SK-N-SH (cell line): ENCODE measurements around the gene FAM163A.

ENCODE experiments used
- CHD2 ChIP-seq: fragments of 150-350 bp; IDR thresholded peaks from 2 replicates; pipeline ENCODE4 v1.6.1; 2018; ENCODE audit warnings: low read length; ENCODE audit not compliant: partially characterized antibody
- CTCF ChIP-seq: fragments of 200-600 bp; sonication (generic); IDR thresholded peaks from 2 replicates; pipeline ENCODE4 v1.6.1; 2017; ENCODE audit warnings: antibody characterized with exemption, mild to moderate bottlenecking, moderate library complexity
- EP300 ChIP-seq, 2 experiments: IDR thresholded peaks; 2 replicates each; pipeline versions ENCODE4 v1.4.0 to v1.6.1; 2012; ENCODE audit warnings: borderline replicate concordance in 1 of 2, low read depth in 1 of 2, low read length in 1 of 2
- GATA2 ChIP-seq: sonication (generic); formaldehyde crosslinking; IDR thresholded peaks from 2 replicates; pipeline ENCODE4 v1.5.0; 2020; ENCODE audit warnings: mild to moderate bottlenecking, missing genetic modification reagents
- MEF2A ChIP-seq: IDR thresholded peaks from 2 replicates; pipeline ENCODE4 v1.4.0; 2012; ENCODE audit warnings: low read depth, borderline replicate concordance
- POLR2AphosphoS5 ChIP-seq: IDR thresholded peaks from 2 replicates; pipeline ENCODE4 v1.6.1; 2012; ENCODE audit warnings: low read depth, low read length
- RAD21 ChIP-seq: IDR thresholded peaks from 2 replicates; pipeline ENCODE4 v1.6.1; 2012; ENCODE audit warnings: mild to moderate bottlenecking, low read length
- SMC3 ChIP-seq: IDR thresholded peaks from 2 replicates; pipeline ENCODE4 v1.6.1; 2012; ENCODE audit warnings: low read depth, low read length, improper control_type of control experiment
- TAF1 ChIP-seq: IDR thresholded peaks from 2 replicates; pipeline ENCODE4 v1.6.1; 2012; ENCODE audit warnings: low read depth, mild to moderate bottlenecking, low read length, moderate library complexity, borderline replicate concordance

- no peak for TF ChIP-seq CTCF
- TF ChIP-seq GATA2 (CRISPR knock-in tag), result no peak
- TF ChIP-seq SMC3, result no peak
- no peak for TF ChIP-seq MEF2A
- no peak for TF ChIP-seq POLR2AphosphoS5
- peak in 1 of 2 experiments; percentile 53; a peak in 2 of 4 replicates for TF ChIP-seq EP300 (IDR thresholded peaks at IDR 0.05; ENCODE audit: borderline replicate concordance in 1 of 2, low read depth in 1 of 2, low read length in 1 of 2)
- TF ChIP-seq TAF1, result no peak
- no peak for TF ChIP-seq RAD21
- no peak for TF ChIP-seq CHD2
These were observed 14.8 kb upstream of the FAM163A start for GRCh38 chr1:179728271-179728670.
